BE2C (cell line): ENCODE data around the gene HOMER2. TPM values are rescaled to one million over a fixed set of nuclear protein-coding genes. Genes with fewer than 3 reads are reported as not detected.
"Not testable (repeated sequence)": the region's sequence is repeated elsewhere in the genome, so short reads cannot be mapped to it uniquely, and the experiment has no call there.

ENCODE experiments used
- DNase-seq: peaks from one replicate; pipeline ENCODE4 v3.0.0-alpha.2; 2020
- H3K27me3 ChIP-seq: fragments of 250-450 bp; sonication (Bioruptor Pico); 2 replicates; pipeline ENCODE4 v1.5.1; 2020; ENCODE audit warnings: mild to moderate bottlenecking
- H3K36me3 ChIP-seq: fragments of 250-450 bp; sonication (Bioruptor Pico); 2 replicates; pipeline ENCODE4 v1.5.1; 2020; ENCODE audit warnings: mild to moderate bottlenecking
- H3K4me1 ChIP-seq: fragments of 250-450 bp; sonication (Bioruptor Pico); 2 replicates; pipeline ENCODE4 v1.5.1; 2020
- H3K4me3 ChIP-seq: 2 replicates; pipeline ENCODE4 v1.5.1; 2011; ENCODE audit warnings: low read depth, low read length
- H3K9me3 ChIP-seq: fragments of 250-450 bp; sonication (Bioruptor Pico); 2 replicates; pipeline ENCODE4 v1.5.1; 2020
- CTCF ChIP-seq: IDR thresholded peaks from 2 replicates; pipeline ENCODE4 v1.5.1; 2012; ENCODE audit warnings: mild to moderate bottlenecking, low read depth, low read length
- polyA plus RNA-seq: library from polyadenylated mRNA; unstranded; fragments of >200 nt; gene quantifications from one replicate; pipeline ENCODE4 v1.2.1, GENCODE V29; 2012; ENCODE audit warnings: low read depth, missing spikeins; ENCODE audit not compliant: insufficient read length, insufficient read depth

HOMER2 gene
- polyA plus RNA-seq, result 46.3 TPM

- H3K4me3 ChIP-seq, result peak within 1 kb of the TSS; percentile 68
- no peaks in the 10 kb centered on the region for H3K27me3 ChIP-seq
- no peaks in the 10 kb centered on the region for H3K36me3 ChIP-seq
- peak; percentile 71 for DNase-seq
- no peaks in the 10 kb centered on the region for H3K9me3 ChIP-seq
- H3K4me1 ChIP-seq, result no peaks in the 10 kb centered on the region
- no peak for TF ChIP-seq CTCF
These were observed at the start of gene HOMER2 for GRCh38 chr15:82952158-82953081. Gene HOMER2, minus strand, starts transcription at chr15:82952720. Its CDS starts 185 bp downstream, at chr15:82952535.

- not testable (repeated sequence) for H3K9me3 ChIP-seq, DNase-seq, H3K27me3 ChIP-seq, H3K4me1 ChIP-seq, H3K36me3 ChIP-seq
- peak overlapping the region; percentile 56 for H3K4me3 ChIP-seq
These were observed 48.1 kb upstream of the HOMER2 start for GRCh38 chr15:83000672-83001031.

- H3K4me1 ChIP-seq, result no peaks in the 10 kb centered on the region; the same call in 1 of the 2 replicates
- peak; percentile 73 for TF ChIP-seq CTCF
- peaks cover 4% of the 10 kb centered on the region for H3K36me3 ChIP-seq
- DNase-seq, result peak; percentile 28
- H3K27me3 ChIP-seq, result no peaks in the 10 kb centered on the region; the same call in 1 of the 2 replicates
- H3K9me3 ChIP-seq, result no peaks in the 10 kb centered on the region
- H3K4me3 ChIP-seq, result peak overlapping the region; percentile 56
These were observed 47.6 kb upstream of the HOMER2 start for GRCh38 chr15:82999905-83000671.

- H3K4me3 ChIP-seq, result no peak overlapping the region
- DNase-seq, result no peak
- H3K4me1 ChIP-seq, result no peaks in the 10 kb centered on the region; the same call in 1 of the 2 replicates
- H3K36me3 ChIP-seq, result no peaks in the 10 kb centered on the region
- no peaks in the 10 kb centered on the region; the same call in 1 of the 2 replicates for H3K27me3 ChIP-seq
- H3K9me3 ChIP-seq, result no peaks in the 10 kb centered on the region
- no peak for TF ChIP-seq CTCF
These were observed 46.9 kb upstream of the HOMER2 start for GRCh38 chr15:82999426-82999825.

- Histone ChIP-seq H3K27me3 (no peaks in the 10 kb centered on the region; the same call in 1 of the 2 replicates), H3K4me3 (no peak overlapping the region), H3K9me3 (no peaks in the 10 kb centered on the region), H3K4me1 (no peaks in the 10 kb centered on the region; the same call in 1 of the 2 replicates), H3K36me3 (peaks cover 6% of the 10 kb centered on the region)
- DNase-seq, result no peak
- TF ChIP-seq CTCF, result no peak
These were observed 43.4 kb upstream of the HOMER2 start for GRCh38 chr15:82995938-82996337.

- H3K4me3 ChIP-seq, result no peak overlapping the region
- no peak for TF ChIP-seq CTCF
- DNase-seq, result no peak
These were observed 42.6 kb upstream of the HOMER2 start for GRCh38 chr15:82995076-82995475.

More at GRCh38 chr15:82995076-82995475, 42.6 kb upstream of the HOMER2 start:
- Histone ChIP-seq H3K4me1 (no peaks in the 10 kb centered on the region; the same call in 1 of the 2 replicates), H3K27me3 (no peaks in the 10 kb centered on the region; the same call in 1 of the 2 replicates), H3K36me3 (peaks cover 10% of the 10 kb centered on the region), H3K9me3 (no peaks in the 10 kb centered on the region)
